ENCODE results near the gene SPHK1.

SPHK1 gene

GRCh38 chr17:76422860-76423259 lies 38.5 kb downstream of the SPHK1 start:
- Mint-ChIP-seq H3K36me3 (peaks cover 8% of the 10 kb centered on the region), H3K4me3 (no peak overlapping the region), H3K4me1 (peaks cover 44% of the 10 kb centered on the region), H3K27ac (peak overlapping the region; percentile 69), H3K9me3 (no peaks in the 10 kb centered on the region)
- ATAC-seq: no peak
- no peak for DNase-seq (ENCODE audit: low spot score in 2 of 2)

- H3K9me3 Mint-ChIP-seq: no peaks in the 10 kb centered on the region
- H3K27ac Mint-ChIP-seq: no peak overlapping the region
- H3K4me1 Mint-ChIP-seq: peaks cover 29% of the 10 kb centered on the region
- peaks cover 8% of the 10 kb centered on the region for H3K36me3 Mint-ChIP-seq
- ATAC-seq (no peak), DNase-seq (ENCODE audit: low spot score in 2 of 2) (no peak)
- no peak overlapping the region for H3K4me3 Mint-ChIP-seq
Observed at GRCh38 chr17:76426853-76427252, 42.4 kb downstream of the SPHK1 start.

GRCh38 chr17:76427501-76428231 lies 43.3 kb downstream of the SPHK1 start:
- Mint-ChIP-seq H3K9me3 (no peaks in the 10 kb centered on the region), H3K27ac (no peak overlapping the region), H3K4me1 (peaks cover 26% of the 10 kb centered on the region), H3K4me3 (no peak overlapping the region), H3K36me3 (peaks cover under 1% of the 10 kb centered on the region)
- ATAC-seq (no peak), DNase-seq (ENCODE audit: low spot score in 2 of 2) (no peak)

DNA sequence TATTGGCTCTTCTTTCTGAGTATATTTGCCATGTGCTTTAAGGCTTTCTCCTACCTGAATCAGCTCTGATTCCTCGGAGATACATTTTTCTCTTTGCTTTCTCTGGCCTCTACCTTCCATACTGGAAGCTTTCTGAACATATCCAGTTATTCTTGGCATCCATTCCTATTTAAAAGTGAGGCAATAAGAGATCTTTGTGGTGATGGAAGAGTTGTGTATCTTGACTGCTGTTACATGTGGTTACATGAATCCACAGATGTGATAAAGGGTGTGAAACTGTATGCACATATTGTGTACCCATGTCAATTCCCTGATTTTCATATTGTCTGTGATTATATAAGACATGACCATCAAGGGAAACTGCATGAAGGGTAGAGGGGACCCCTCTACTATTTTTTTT lies 44.1 kb downstream of the SPHK1 start:
- no peak overlapping the region for H3K27ac Mint-ChIP-seq

GRCh38 chr17:76431509-76431908 lies 47.1 kb downstream of the SPHK1 start:
- ATAC-seq (no peak), DNase-seq (ENCODE audit: low spot score in 2 of 2) (no peak)
- no peak overlapping the region for H3K27ac Mint-ChIP-seq
- H3K9me3 Mint-ChIP-seq: no peaks in the 10 kb centered on the region
- peaks cover 8% of the 10 kb centered on the region for H3K36me3 Mint-ChIP-seq
- no peak overlapping the region for H3K4me3 Mint-ChIP-seq
- peaks cover 26% of the 10 kb centered on the region for H3K4me1 Mint-ChIP-seq

More for the DNA sequence above, 44.1 kb downstream of the SPHK1 start:
- Mint-ChIP-seq H3K4me3 (no peak overlapping the region), H3K9me3 (no peaks in the 10 kb centered on the region), H3K36me3 (no peaks in the 10 kb centered on the region), H3K4me1 (peaks cover 27% of the 10 kb centered on the region)
- ATAC-seq: no peak
- DNase-seq (ENCODE audit: low spot score in 2 of 2): no peak

DNA sequence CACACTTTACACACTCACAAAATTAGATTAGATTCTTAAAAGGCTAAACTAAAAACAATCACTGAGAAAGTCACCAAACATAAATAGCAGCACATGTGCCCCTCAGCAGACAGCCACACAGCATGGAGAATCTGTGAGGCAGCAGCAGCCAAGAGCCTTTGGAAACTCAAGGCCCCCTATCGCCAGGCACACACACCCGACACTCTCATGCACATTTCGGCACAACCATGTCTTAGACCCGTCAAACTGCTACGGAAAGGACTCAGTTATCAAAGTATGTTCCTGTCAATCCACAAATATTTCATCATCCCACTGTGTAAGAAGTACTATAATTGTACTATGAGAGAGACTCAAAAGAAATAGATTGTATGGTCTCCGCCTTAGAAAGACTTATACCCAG lies 47.6 kb downstream of the SPHK1 start:
- Mint-ChIP-seq H3K4me1 (peaks cover 26% of the 10 kb centered on the region), H3K4me3 (no peak overlapping the region)
- ATAC-seq: no peak

GRCh38 chr17:76432712-76433336 lies 48.4 kb downstream of the SPHK1 start:
- DNase-seq (ENCODE audit: low spot score in 2 of 2): no peak
- no peak for ATAC-seq
- Mint-ChIP-seq H3K4me1 (peaks cover 27% of the 10 kb centered on the region), H3K27ac (no peak overlapping the region), H3K4me3 (no peak overlapping the region), H3K9me3 (no peaks in the 10 kb centered on the region), H3K36me3 (peaks cover 8% of the 10 kb centered on the region)

More for the DNA sequence above, 47.6 kb downstream of the SPHK1 start:
- H3K9me3 Mint-ChIP-seq: no peaks in the 10 kb centered on the region
- H3K36me3 Mint-ChIP-seq: peaks cover 8% of the 10 kb centered on the region
- no peak overlapping the region for H3K27ac Mint-ChIP-seq
- DNase-seq (ENCODE audit: low spot score in 2 of 2): no peak

DNA sequence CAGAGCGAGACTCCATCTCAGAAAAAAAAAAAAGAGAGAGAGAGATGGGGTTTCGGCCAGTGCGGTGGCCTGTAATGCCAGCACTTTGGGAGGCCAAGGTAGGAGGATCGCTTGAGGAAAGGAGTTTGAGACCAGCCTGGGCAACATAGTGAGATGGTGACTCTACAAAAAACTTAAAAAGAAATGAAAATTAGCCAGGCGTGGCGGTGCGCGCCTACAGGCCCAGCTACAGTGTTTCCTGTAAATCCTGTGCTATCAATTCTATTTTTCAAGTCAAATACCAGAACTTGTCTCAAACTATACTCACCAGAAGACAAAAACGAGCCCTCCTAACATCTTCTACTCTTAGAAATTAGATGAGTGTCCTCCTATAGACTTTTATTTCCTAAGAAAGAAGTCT lies 49.3 kb downstream of the SPHK1 start:
- ATAC-seq (no peak), DNase-seq (ENCODE audit: low spot score in 2 of 2) (no peak)
- Mint-ChIP-seq H3K27ac (no peak overlapping the region), H3K9me3 (no peaks in the 10 kb centered on the region), H3K4me3 (no peak overlapping the region), H3K36me3 (peaks cover 8% of the 10 kb centered on the region), H3K4me1 (peaks cover 28% of the 10 kb centered on the region)

- Mint-ChIP-seq H3K27ac (no peak overlapping the region), H3K4me1 (peaks cover 36% of the 10 kb centered on the region), H3K4me3 (no peak overlapping the region), H3K9me3 (no peaks in the 10 kb centered on the region), H3K36me3 (peaks cover 8% of the 10 kb centered on the region)
- ATAC-seq (no peak), DNase-seq (ENCODE audit: low spot score in 2 of 2) (no peak)
Observed at GRCh38 chr17:76434870-76435269, 50.5 kb downstream of the SPHK1 start.

- H3K4me1 Mint-ChIP-seq: peaks cover 38% of the 10 kb centered on the region
- DNase-seq (ENCODE audit: low spot score in 2 of 2) (no peak), ATAC-seq (no peak)
- H3K9me3 Mint-ChIP-seq: no peaks in the 10 kb centered on the region
- peaks cover 8% of the 10 kb centered on the region for H3K36me3 Mint-ChIP-seq
- H3K27ac Mint-ChIP-seq: no peak overlapping the region
- H3K4me3 Mint-ChIP-seq: no peak overlapping the region
Observed at GRCh38 chr17:76435751-76436150, 51.3 kb downstream of the SPHK1 start.
